Stomach (tissue), 9 donors: ENCODE results near the gene MCRIP2. TPM values are rescaled to one million over a fixed set of nuclear protein-coding genes. Genes with fewer than 3 reads are reported as not detected.
A peak's percentile ranks its signal among the peaks of the same experiment; 100 is the strongest.

ENCODE experiments used
- DNase-seq, 2 donors: peaks; one replicate each; pipeline versions ENCODE4 v3.0.0 to v3.0.0-alpha.2; 2013 to 2019
- H3K27ac ChIP-seq, 5 donors: fragments of 200-600 bp in 4 of 5; sonication (generic) in 4 of 5; one replicate each; pipeline ENCODE4 v1.5.1; 2013 to 2019; ENCODE audit warnings: mild to moderate bottlenecking in 1 of 5, moderate library complexity in 1 of 5
- H3K27me3 ChIP-seq, 3 donors: fragments of 200-600 bp; sonication (generic); one replicate each; pipeline ENCODE4 v1.5.1; 2017 to 2019; ENCODE audit warnings: mixed run types in 1 of 3
- H3K36me3 ChIP-seq, 4 donors: fragments of 200-600 bp; sonication (generic); 1 replicate in 3 of 4; 2 replicates in 1 of 4; pipeline ENCODE4 v1.5.1; 2016 to 2019
- H3K4me1 ChIP-seq, 4 donors: fragments of 200-600 bp; sonication (generic); one replicate each; pipeline ENCODE4 v1.5.1; 2016 to 2019
- H3K4me3 ChIP-seq, 4 donors: fragments of 200-600 bp; sonication (generic) in 3 of 4; one replicate each; pipeline ENCODE4 v1.5.1; 2016 to 2019; ENCODE audit warnings: mild to moderate bottlenecking in 1 of 4
- H3K9me3 ChIP-seq, 4 donors: fragments of 200-600 bp; sonication (generic); one replicate each; pipeline ENCODE4 v1.5.1; 2016 to 2019
- EP300 ChIP-seq: sonication (generic); formaldehyde crosslinking; IDR thresholded peaks from one replicate; pipeline ENCODE4 v1.6.1; 2017; ENCODE audit warnings: antibody characterized with exemption
- POLR2A ChIP-seq, 4 donors: fragments of 450-650 bp; IDR thresholded peaks; one replicate each; pipeline ENCODE4 v1.6.1; 2016; ENCODE audit warnings: antibody characterized with exemption in 4 of 4, control low read depth in 2 of 4, mild to moderate bottlenecking in 1 of 4, moderate library complexity in 1 of 4
- POLR2AphosphoS5 ChIP-seq, 3 donors: sonication (generic); formaldehyde crosslinking; IDR thresholded peaks; one replicate each; pipeline ENCODE4 v1.6.1; 2016; ENCODE audit warnings: antibody characterized with exemption in 3 of 3
- WGBS, 5 donors: extraction: QIAGEN DNeasy Blood & Tissue Kit in 3 of 5; methylation state at CpG; one replicate each; pipeline versions ENCODE4 v1.1.5 to v1.1.7; 2013 to 2018; 5-methylcytosine and 5-hydroxymethylcytosine counted together
- intact Hi-C: fragments of 100-400 bp; cut with DNase I; formaldehyde crosslinking; loops from one replicate; pipeline ENCODE4 v1.15.1; 2023; ENCODE audit warnings: low total_unique reads
- polyA plus RNA-seq, 3 donors: library from polyadenylated mRNA; stranded (reverse); fragments of 200-250 nt; gene quantifications; one replicate each; pipeline ENCODE4 v1.2.3, GENCODE V29; 2013
- total RNA-seq, 5 donors: library from RNA; depleted of rRNA; stranded (reverse); fragments of >200 nt; gene quantifications; one replicate each; pipeline versions ENCODE4 v1.1.0 to v1.2.3, GENCODE V29; 2014 to 2016
- TF ChIP-seq, protein P1 (sequence below), 7 experiments: fragments of 450-650 bp in 4 of 7; fragments of 200-600 bp in 3 of 7; sonication (generic) in 3 of 7; IDR thresholded peaks; one replicate each; pipeline ENCODE4 v1.5.1; 2016 to 2019; ENCODE audit warnings: antibody characterized with exemption in 7 of 7, control low read depth in 2 of 7, mild to moderate bottlenecking in 1 of 7
- donor health status: healthy with polysubstance abuse.
- donor health status: Bipolar disorder and iron deficiency.
- donor health status: healthy.

Gene MCRIP2
- total and polyA plus RNA-seq, 8 donors = 14.0 to 440 (median 89.5) TPM

DNA sequence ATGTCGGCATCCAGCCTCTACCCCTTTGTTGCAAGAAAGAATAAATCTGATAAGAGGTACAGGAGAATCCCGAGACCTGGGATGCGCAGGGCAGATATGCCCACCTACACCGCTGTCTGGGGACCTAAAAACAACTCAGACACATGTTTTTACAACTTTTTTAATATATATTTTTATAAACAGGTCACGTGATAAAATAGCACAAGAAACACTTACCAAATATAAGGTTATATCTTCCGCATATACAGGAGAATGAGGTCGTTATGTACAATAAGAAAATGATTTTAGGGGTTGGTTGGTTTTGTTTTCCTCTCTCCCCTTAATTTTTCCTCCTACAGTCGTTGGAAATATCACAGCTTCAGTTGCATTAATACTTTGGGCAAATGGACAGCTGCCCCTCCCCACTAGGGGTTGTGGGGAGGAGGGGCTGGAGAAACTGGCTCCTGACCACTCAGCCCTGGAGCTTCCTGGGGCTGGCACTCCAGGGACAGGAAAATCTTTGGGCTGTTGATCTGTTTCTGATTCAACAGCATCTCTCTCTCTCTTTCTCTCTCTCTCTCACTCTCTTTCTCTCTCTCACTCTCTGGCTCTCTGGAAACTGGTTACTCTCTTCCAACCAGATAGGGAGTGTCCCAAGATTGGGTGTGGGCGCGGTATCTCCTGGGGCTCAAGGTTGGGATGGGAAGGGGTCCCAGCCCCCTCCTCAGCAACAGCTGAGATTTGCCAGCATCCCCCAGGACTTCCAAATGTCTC, 50.9 kb downstream of the MCRIP2 start:
- Histone ChIP-seq H3K36me3 (peaks cover 0 to 7% (median 4%) of the 10 kb centered on the region in 4 donors), H3K27ac (no peak overlapping the region), H3K4me3 (no peak overlapping the region), H3K9me3 (no peaks in the 10 kb centered on the region), H3K4me1 (peaks cover 45 to 59% (median 56%) of the 10 kb centered on the region in 4 donors), H3K27me3 (peaks cover 11 to 64% (median 45%) of the 10 kb centered on the region in 3 donors)
- DNase-seq = no peak
- intact Hi-C loops = no loop called here
- WGBS, 5 donors = 57 to 66% (median 60%) methylated on average over 10 of the region's 10 CpGs
- TF ChIP-seq, protein P1, sequence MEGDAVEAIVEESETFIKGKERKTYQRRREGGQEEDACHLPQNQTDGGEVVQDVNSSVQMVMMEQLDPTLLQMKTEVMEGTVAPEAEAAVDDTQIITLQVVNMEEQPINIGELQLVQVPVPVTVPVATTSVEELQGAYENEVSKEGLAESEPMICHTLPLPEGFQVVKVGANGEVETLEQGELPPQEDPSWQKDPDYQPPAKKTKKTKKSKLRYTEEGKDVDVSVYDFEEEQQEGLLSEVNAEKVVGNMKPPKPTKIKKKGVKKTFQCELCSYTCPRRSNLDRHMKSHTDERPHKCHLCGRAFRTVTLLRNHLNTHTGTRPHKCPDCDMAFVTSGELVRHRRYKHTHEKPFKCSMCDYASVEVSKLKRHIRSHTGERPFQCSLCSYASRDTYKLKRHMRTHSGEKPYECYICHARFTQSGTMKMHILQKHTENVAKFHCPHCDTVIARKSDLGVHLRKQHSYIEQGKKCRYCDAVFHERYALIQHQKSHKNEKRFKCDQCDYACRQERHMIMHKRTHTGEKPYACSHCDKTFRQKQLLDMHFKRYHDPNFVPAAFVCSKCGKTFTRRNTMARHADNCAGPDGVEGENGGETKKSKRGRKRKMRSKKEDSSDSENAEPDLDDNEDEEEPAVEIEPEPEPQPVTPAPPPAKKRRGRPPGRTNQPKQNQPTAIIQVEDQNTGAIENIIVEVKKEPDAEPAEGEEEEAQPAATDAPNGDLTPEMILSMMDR (IDR thresholded peaks at IDR 0.05) = no peak
- TF ChIP-seq EP300 (no peak), POLR2AphosphoS5 (IDR thresholded peaks at IDR 0.05) (no peak), POLR2A (IDR thresholded peaks at IDR 0.05) (no peak)

DNA sequence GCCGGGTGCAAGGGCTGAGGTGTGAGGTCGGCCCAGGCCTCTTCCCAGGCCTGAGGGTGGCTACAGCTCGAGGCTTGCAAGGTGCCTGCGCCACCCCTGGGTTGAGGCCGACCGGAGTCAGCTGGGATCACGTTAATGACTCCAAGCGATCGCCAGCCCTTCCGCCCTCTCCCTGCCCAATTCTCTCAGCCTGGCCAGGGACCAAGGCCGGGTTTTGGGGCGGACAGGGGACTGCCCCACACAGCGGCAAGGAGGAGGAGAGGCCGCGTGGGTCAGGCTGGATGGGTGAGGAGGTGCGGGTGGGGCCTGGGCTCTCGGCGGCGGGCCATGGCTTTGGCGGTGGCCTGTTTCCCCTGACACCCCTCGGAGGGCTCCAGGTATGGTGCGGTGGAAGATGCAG, 51.7 kb downstream of the MCRIP2 start:
- no peaks in the 10 kb centered on the region for H3K36me3 ChIP-seq
- intact Hi-C loops = no loop called here
- H3K9me3 ChIP-seq = no peaks in the 10 kb centered on the region
- no peak overlapping the region for H3K27ac ChIP-seq
- DNase-seq = no peak
- peaks cover 11 to 73% (median 45%) of the 10 kb centered on the region in 3 donors for H3K27me3 ChIP-seq
- no peak for TF ChIP-seq POLR2A (IDR thresholded peaks at IDR 0.05)
- no peak for TF ChIP-seq EP300
- TF ChIP-seq, protein P1 (IDR thresholded peaks at IDR 0.05) = no peak
- no peak for TF ChIP-seq POLR2AphosphoS5 (IDR thresholded peaks at IDR 0.05)
- peaks cover 45 to 56% (median 51%) of the 10 kb centered on the region in 4 donors for H3K4me1 ChIP-seq
- 31 to 42% (median 35%) methylated on average over 11 to 22 of the region's 22 CpGs for WGBS, 5 donors
- H3K4me3 ChIP-seq = peak overlapping the region in 1 of 4 donors; percentile 52

GRCh38 chr16:693766-694165, 52.1 kb downstream of the MCRIP2 start:
- DNase-seq = no peak
- Histone ChIP-seq H3K4me1 (peaks cover 43 to 52% (median 47%) of the 10 kb centered on the region in 4 donors), H3K9me3 (no peaks in the 10 kb centered on the region), H3K27me3 (peaks cover 11 to 76% (median 45%) of the 10 kb centered on the region in 3 donors), H3K4me3 (peak overlapping the region in 2 of 4 donors; percentile 32 to 52), H3K27ac (no peak overlapping the region), H3K36me3 (no peaks in the 10 kb centered on the region)
- 3 to 12% (median 6%) methylated on average over 6 to 37 of the region's 37 CpGs; no CpG with 5 or more reads in 1 of the 5 donors for WGBS, 5 donors
- intact Hi-C loops = no loop called here
- TF ChIP-seq, protein P1 (IDR thresholded peaks at IDR 0.05) = no peak
- no peak for TF ChIP-seq POLR2A (IDR thresholded peaks at IDR 0.05)
- TF ChIP-seq POLR2AphosphoS5 (IDR thresholded peaks at IDR 0.05) = no peak
- TF ChIP-seq EP300 = no peak

DNA sequence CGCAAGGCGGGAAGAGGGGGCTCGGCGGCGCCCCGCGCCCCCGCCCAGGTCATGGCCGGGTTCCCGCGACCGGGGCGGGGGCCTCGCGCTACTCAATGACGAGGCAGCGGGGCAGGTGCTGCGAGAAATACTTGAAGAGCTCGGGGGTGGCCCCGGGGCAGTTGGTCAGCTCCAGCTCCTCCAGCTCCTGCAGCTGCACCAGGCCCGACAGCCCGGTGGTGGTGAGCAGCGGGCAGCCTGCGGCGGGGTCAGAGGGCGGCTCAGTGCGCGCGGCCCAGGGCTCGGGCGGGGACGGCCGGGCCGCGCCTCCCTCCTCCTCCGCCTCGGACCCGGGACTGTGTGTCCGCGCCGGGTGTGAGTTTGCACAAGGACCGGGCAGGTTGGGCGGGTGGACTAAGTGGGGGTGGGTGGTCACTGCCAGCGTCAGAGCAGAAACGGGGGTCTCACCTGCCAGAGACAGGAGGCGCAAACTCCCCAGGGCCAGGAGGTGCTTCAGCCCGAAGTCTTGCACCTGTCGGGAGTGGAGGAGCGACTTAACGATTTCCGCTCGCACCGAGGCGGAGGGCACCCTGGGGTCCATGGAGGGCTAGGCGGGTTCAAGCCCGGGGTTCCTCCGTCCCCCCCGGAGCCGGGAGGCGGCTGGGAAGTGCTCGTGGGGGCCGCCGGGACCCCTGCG, 52.7 kb downstream of the MCRIP2 start:
- intact Hi-C loops = no loop called here
- Histone ChIP-seq H3K27ac (no peak overlapping the region), H3K4me1 (peaks cover 38 to 46% (median 41%) of the 10 kb centered on the region in 4 donors), H3K36me3 (no peaks in the 10 kb centered on the region), H3K4me3 (peak overlapping the region; percentile 22 to 52 (median 32)), H3K9me3 (no peaks in the 10 kb centered on the region), H3K27me3 (peaks cover 11 to 81% (median 49%) of the 10 kb centered on the region in 3 donors)
- WGBS, 5 donors = 2 to 4% (median 3%) methylated on average over 26 to 64 of the region's 64 CpGs
- DNase-seq = no peak
- TF ChIP-seq EP300 = no peak
- TF ChIP-seq POLR2A (IDR thresholded peaks at IDR 0.05) = no peak
- TF ChIP-seq POLR2AphosphoS5 (IDR thresholded peaks at IDR 0.05) = no peak
- TF ChIP-seq, protein P1 (IDR thresholded peaks at IDR 0.05) = no peak
